AG04450 (cell line): ENCODE data around the gene ADAMTS14. TPM values are rescaled to one million over a fixed set of nuclear protein-coding genes. Genes with fewer than 3 reads are reported as not detected.

Source experiments
- CTCF ChIA-PET: fragments of 300-600, 350-600 bp; formaldehyde crosslinking; extraction: SDS; loops from one replicate; lab custom pipeline; 2022; ENCODE audit warnings: antibody characterized with exemption, inconsistent platforms; lab: Charles Lee
- POLR2A ChIA-PET: fragments of 350-600 bp; formaldehyde crosslinking; extraction: SDS; loops from one replicate; lab custom pipeline; 2021; ENCODE audit warnings: antibody characterized with exemption, inconsistent platforms; lab: Yijun Ruan, JAX
- DNase-seq: peaks from one replicate; pipeline ENCODE4 v3.0.0-alpha.2; 2011; ENCODE audit warnings: low read depth, low spot score
- H3K27ac ChIP-seq: one replicate; pipeline ENCODE4 v1.5.1; 2012; ENCODE audit warnings: low read depth, low read length, control low read depth
- H3K27me3 ChIP-seq: one replicate; pipeline ENCODE4 v1.6.0; 2012; ENCODE audit warnings: low read length; ENCODE audit not compliant: control insufficient read depth, insufficient read depth
- H3K4me3 ChIP-seq: 2 replicates; pipeline ENCODE4 v1.5.1; 2011; ENCODE audit warnings: mild to moderate bottlenecking, low read depth, low read length, control low read depth
- H3K9me3 ChIP-seq: 2 replicates; pipeline ENCODE4 v1.5.1; 2012; ENCODE audit warnings: low read length; ENCODE audit not compliant: control insufficient read depth, insufficient read depth
- CTCF ChIP-seq: IDR thresholded peaks from 2 replicates; pipeline ENCODE4 v1.5.1; 2011; ENCODE audit warnings: low read depth, low read length, control low read depth, inconsistent platforms
- polyA plus RNA-seq: library from polyadenylated mRNA; depleted of rRNA; stranded (reverse); fragments of >200 nt; gene quantifications from 2 replicates; pipeline ENCODE4 v1.2.3, GENCODE V29; 2011

Gene ADAMTS14
- polyA plus RNA-seq, 1 experiment: 2.9 TPM

GRCh38 chr10:70782746-70783680, 110.7 kb downstream of the ADAMTS14 start:
- ChIA-PET POLR2A (no interaction called here), CTCF (interaction anchor here (1.6 kb wide), 1 partner anchor 231 kb away, joined by 3 read pairs; no protein-coding TSS in a partner anchor)
- H3K27me3 ChIP-seq: peaks cover 7% of the 10 kb centered on the region
- no peak for TF ChIP-seq CTCF
- no peak overlapping the region for H3K27ac ChIP-seq
- no peak for DNase-seq
- no peaks in the 10 kb centered on the region for H3K9me3 ChIP-seq
- H3K4me3 ChIP-seq: no peak overlapping the region

- ChIA-PET CTCF (no interaction called here), POLR2A (no interaction called here)
- TF ChIP-seq CTCF: no peak
- DNase-seq: no peak
- H3K27ac ChIP-seq: no peak overlapping the region
- no peak overlapping the region for H3K4me3 ChIP-seq
- no peaks in the 10 kb centered on the region for H3K9me3 ChIP-seq
- H3K27me3 ChIP-seq: peaks cover 7% of the 10 kb centered on the region
Observed at GRCh38 chr10:70784016-70784415, 111.7 kb downstream of the ADAMTS14 start.

- POLR2A ChIA-PET: no interaction called here
- TF ChIP-seq CTCF: no peak
- Histone ChIP-seq H3K27ac (no peak overlapping the region), H3K4me3 (no peak overlapping the region), H3K9me3 (no peaks in the 10 kb centered on the region), H3K27me3 (peaks cover 9% of the 10 kb centered on the region)
- no peak for DNase-seq
- CTCF ChIA-PET: no interaction called here
Observed at GRCh38 chr10:70784471-70784870, 112.2 kb downstream of the ADAMTS14 start.

- no peak for DNase-seq
- ChIA-PET POLR2A (no interaction called here), CTCF (no interaction called here)
- Histone ChIP-seq H3K4me3 (no peak within 1 kb of the TSS), H3K27me3 (peaks cover 7% of the 10 kb centered on the region), H3K27ac (no peak within 1 kb of the TSS), H3K9me3 (no peaks in the 10 kb centered on the region)
- no peak for TF ChIP-seq CTCF
Observed at GRCh38 chr10:70785190-70785589, 112.9 kb downstream of the ADAMTS14 start, which contains the start of gene TBATA. Gene TBATA (minus strand): TSS chr10:70785377. CDS start chr10:70783379, 1,998 bp downstream.

GRCh38 chr10:70786799-70787415, 114.6 kb downstream of the ADAMTS14 start:
- Histone ChIP-seq H3K4me3 (no peak overlapping the region), H3K9me3 (no peaks in the 10 kb centered on the region), H3K27ac (peak overlapping the region; percentile 52), H3K27me3 (peaks cover 2% of the 10 kb centered on the region)
- ChIA-PET POLR2A (no interaction called here), CTCF (no interaction called here)
- peak; percentile 1 for DNase-seq
- no peak for TF ChIP-seq CTCF
